BE2C (cell line): Measurements from ENCODE around the gene AKR1D1.
"Not testable (repeated sequence)": the region's sequence is repeated elsewhere in the genome, so short reads cannot be mapped to it uniquely, and the experiment has no call there.

Experiments used
- DNase-seq: peaks from one replicate; pipeline ENCODE4 v3.0.0-alpha.2; 2020
- H3K27me3 ChIP-seq: fragments of 250-450 bp; sonication (Bioruptor Pico); 2 replicates; pipeline ENCODE4 v1.5.1; 2020; ENCODE audit warnings: mild to moderate bottlenecking
- H3K36me3 ChIP-seq: fragments of 250-450 bp; sonication (Bioruptor Pico); 2 replicates; pipeline ENCODE4 v1.5.1; 2020; ENCODE audit warnings: mild to moderate bottlenecking
- H3K4me1 ChIP-seq: fragments of 250-450 bp; sonication (Bioruptor Pico); 2 replicates; pipeline ENCODE4 v1.5.1; 2020
- H3K4me3 ChIP-seq: 2 replicates; pipeline ENCODE4 v1.5.1; 2011; ENCODE audit warnings: low read depth, low read length
- H3K9me3 ChIP-seq: fragments of 250-450 bp; sonication (Bioruptor Pico); 2 replicates; pipeline ENCODE4 v1.5.1; 2020
- CTCF ChIP-seq: IDR thresholded peaks from 2 replicates; pipeline ENCODE4 v1.5.1; 2012; ENCODE audit warnings: mild to moderate bottlenecking, low read depth, low read length

The AKR1D1 gene

GRCh38 chr7:138129551-138130165 lies 53.4 kb downstream of the AKR1D1 start:
- Histone ChIP-seq H3K4me1 (no peaks in the 10 kb centered on the region; the same call in 1 of the 2 replicates), H3K9me3 (no peaks in the 10 kb centered on the region), H3K36me3 (no peaks in the 10 kb centered on the region), H3K27me3 (no peaks in the 10 kb centered on the region), H3K4me3 (no peak overlapping the region)
- no peak for TF ChIP-seq CTCF
- DNase-seq: no peak

- Histone ChIP-seq H3K9me3 (no peaks in the 10 kb centered on the region), H3K4me3 (no peak overlapping the region), H3K36me3 (no peaks in the 10 kb centered on the region), H3K27me3 (no peaks in the 10 kb centered on the region), H3K4me1 (peaks cover 1% of the 10 kb centered on the region; the same call in 1 of the 2 replicates)
- no peak for TF ChIP-seq CTCF
- DNase-seq: no peak
Observed at GRCh38 chr7:138137423-138138171, 61.3 kb downstream of the AKR1D1 start.

- H3K9me3 ChIP-seq: no peaks in the 10 kb centered on the region
- TF ChIP-seq CTCF: no peak
- H3K27me3 ChIP-seq: no peaks in the 10 kb centered on the region
- peaks cover 3% of the 10 kb centered on the region; the same call in 1 of the 2 replicates for H3K4me1 ChIP-seq
- no peak overlapping the region for H3K4me3 ChIP-seq
- DNase-seq: no peak
- H3K36me3 ChIP-seq: no peaks in the 10 kb centered on the region
Observed at GRCh38 chr7:138138244-138138643, 62.0 kb downstream of the AKR1D1 start.

- Histone ChIP-seq H3K36me3 (no peaks in the 10 kb centered on the region), H3K9me3 (no peaks in the 10 kb centered on the region), H3K4me1 (peaks cover 9% of the 10 kb centered on the region; the same call in 1 of the 2 replicates), H3K27me3 (no peaks in the 10 kb centered on the region), H3K4me3 (no peak overlapping the region)
- no peak for DNase-seq
- no peak for TF ChIP-seq CTCF
Observed at GRCh38 chr7:138142583-138143201, 66.4 kb downstream of the AKR1D1 start.

GRCh38 chr7:138144958-138145357 lies 68.7 kb downstream of the AKR1D1 start:
- no peak for DNase-seq
- Histone ChIP-seq H3K4me3 (no peak overlapping the region), H3K9me3 (no peaks in the 10 kb centered on the region; the same call in 1 of the 2 replicates), H3K27me3 (no peaks in the 10 kb centered on the region), H3K4me1 (peaks cover 9% of the 10 kb centered on the region; the same call in 1 of the 2 replicates), H3K36me3 (no peaks in the 10 kb centered on the region)
- TF ChIP-seq CTCF: no peak

- H3K4me1 ChIP-seq, H3K36me3 ChIP-seq, H3K4me3 ChIP-seq, DNase-seq, H3K27me3 ChIP-seq, H3K9me3 ChIP-seq: not testable (repeated sequence)
Observed at GRCh38 chr7:138146221-138146620, 70.0 kb downstream of the AKR1D1 start.

GRCh38 chr7:138146757-138147734 lies 70.8 kb downstream of the AKR1D1 start:
- H3K27me3 ChIP-seq, DNase-seq, H3K36me3 ChIP-seq, H3K4me3 ChIP-seq, H3K4me1 ChIP-seq, H3K9me3 ChIP-seq: not testable (repeated sequence)
